Spleen (tissue), 11 donors: ENCODE measurements around the gene NDUFAF4. TPM values are rescaled to one million over a fixed set of nuclear protein-coding genes. Genes with fewer than 3 reads are reported as not detected.

Experiments used
- DNase-seq: peaks from one replicate; pipeline ENCODE4 v3.0.0-alpha.2; 2020
- H3K27ac ChIP-seq, 8 donors: fragments of 200-600 bp; sonication (generic) in 7 of 8; 1 replicate in 4 of 8; 2 replicates in 4 of 8; pipeline versions ENCODE4 v1.5.0 to v1.8.0; 2016 to 2021; ENCODE audit warnings: inconsistent platforms in 4 of 8, mild to moderate bottlenecking in 4 of 8, moderate library complexity in 1 of 8
- H3K27me3 ChIP-seq, 7 donors: fragments of 200-600 bp; sonication (generic) in 6 of 7; replicated peaks in 1 of 7; 1 replicate in 4 of 7; 2 replicates in 3 of 7; pipeline versions ENCODE4 v1.5.0 to v1.8.0; 2016 to 2021; ENCODE audit warnings: inconsistent platforms in 3 of 7, mild to moderate bottlenecking in 1 of 7
- H3K36me3 ChIP-seq, 6 donors: fragments of 200-600 bp; sonication (generic) in 5 of 6; 1 replicate in 4 of 6; 2 replicates in 2 of 6; pipeline versions ENCODE4 v1.5.0 to v1.8.0; 2016 to 2021; ENCODE audit warnings: inconsistent platforms in 2 of 6
- H3K4me1 ChIP-seq, 6 donors: fragments of 200-600 bp; sonication (generic) in 5 of 6; 1 replicate in 3 of 6; 2 replicates in 3 of 6; pipeline versions ENCODE4 v1.5.0 to v1.8.0; 2016 to 2021; ENCODE audit warnings: inconsistent platforms in 3 of 6
- H3K4me3 ChIP-seq, 8 donors: fragments of 200-600 bp; sonication (generic) in 7 of 8; 1 replicate in 4 of 8; 2 replicates in 4 of 8; pipeline versions ENCODE4 v1.5.0 to v1.8.0; 2016 to 2021; ENCODE audit warnings: inconsistent platforms in 4 of 8, mild to moderate bottlenecking in 4 of 8, moderate library complexity in 2 of 8
- H3K9me3 ChIP-seq, 8 donors: fragments of 200-600 bp; sonication (generic) in 7 of 8; 1 replicate in 4 of 8; 2 replicates in 4 of 8; pipeline versions ENCODE4 v1.5.0 to v1.8.0; 2016 to 2021; ENCODE audit warnings: inconsistent platforms in 4 of 8
- POLR2A ChIP-seq, 3 donors: fragments of 450-650 bp; IDR thresholded peaks; one replicate each; pipeline ENCODE4 v1.5.1; 2017; ENCODE audit warnings: antibody characterized with exemption in 3 of 3, mild to moderate bottlenecking in 1 of 3
- POLR2AphosphoS5 ChIP-seq, 3 donors: sonication (generic); formaldehyde crosslinking; IDR thresholded peaks; one replicate each; pipeline ENCODE4 v1.5.1; 2017; ENCODE audit warnings: antibody characterized with exemption in 3 of 3
- WGBS, 5 donors: extraction: QIAGEN DNeasy Blood & Tissue Kit in 3 of 5; methylation state at CpG; one replicate each; pipeline versions ENCODE4 v1.1.5 to v1.1.7; 2013 to 2018; 5-methylcytosine and 5-hydroxymethylcytosine counted together
- intact Hi-C: fragments of 100-400 bp; cut with DNase I; formaldehyde crosslinking; loops from one replicate; pipeline ENCODE4 v1.15.0; 2023; ENCODE audit warnings: low total_unique reads
- polyA plus RNA-seq, 3 donors: library from polyadenylated mRNA; stranded (reverse); fragments of 200-250 nt; gene quantifications; one replicate each; pipeline ENCODE4 v1.2.1, GENCODE V29; 2013
- total RNA-seq, 7 donors: library from RNA; depleted of rRNA in 3 of 7; stranded (reverse); fragments of >200 nt in 3 of 7; fragmentation: NEBNext Ultra II Directional in 4 of 7; extraction: Animal tissue kit (Norgen Biotek cat#: 25700) in 4 of 7; gene quantifications; one replicate each; pipeline versions ENCODE4 v1.1.0 to v1.2.1, GENCODE V29; 2016 to 2021
- TF ChIP-seq, protein P1 (sequence below), 11 experiments: fragments of 200-600 bp in 7 of 11; fragments of 450-650 bp in 4 of 11; sonication (generic) in 4 of 11; IDR thresholded peaks in 8 of 11; conservative IDR thresholded peaks in 3 of 11; 1 replicate in 7 of 11; 2 replicates in 4 of 11; pipeline versions ENCODE4 v1.4.0 to v1.8.0; 2016 to 2021; ENCODE audit warnings: antibody characterized with exemption in 11 of 11, inconsistent platforms in 4 of 11, mild to moderate bottlenecking in 1 of 11
- donor health status: healthy with polysubstance abuse.
- donor health status: DM: no; HTN: no; CAD: no; lungs with moderate emphysema.
- donor health status: DM: no; HTN: no; CAD: no.
- donor health status: Bipolar disorder and iron deficiency.
- donor health status: healthy.
- donor health status: DM: no; HTN: no; CAD: no.
- donor health status: DM: yes; HTN: yes; CAD: no.

Gene NDUFAF4
- total and polyA plus RNA-seq, 10 donors: 10.1 to 42.1 (median 31.9) TPM

GRCh38 chr6:96942676-96943075 is 45.0 kb upstream of the NDUFAF4 start:
- no peak overlapping the region for H3K27ac ChIP-seq
- intact Hi-C loops: no loop called here
- no peak overlapping the region for H3K4me3 ChIP-seq
- peaks cover 0 to 7% (median 0%) of the 10 kb centered on the region in 8 donors for H3K9me3 ChIP-seq
- peaks cover 0 to 4% (median 0%) of the 10 kb centered on the region in 6 donors for H3K4me1 ChIP-seq
- no peaks in the 10 kb centered on the region for H3K27me3 ChIP-seq
- H3K36me3 ChIP-seq: no peaks in the 10 kb centered on the region
- 90 to 97% (median 95%) methylated on average over 2 of the region's 2 CpGs for WGBS, 5 donors
- TF ChIP-seq, protein P1, sequence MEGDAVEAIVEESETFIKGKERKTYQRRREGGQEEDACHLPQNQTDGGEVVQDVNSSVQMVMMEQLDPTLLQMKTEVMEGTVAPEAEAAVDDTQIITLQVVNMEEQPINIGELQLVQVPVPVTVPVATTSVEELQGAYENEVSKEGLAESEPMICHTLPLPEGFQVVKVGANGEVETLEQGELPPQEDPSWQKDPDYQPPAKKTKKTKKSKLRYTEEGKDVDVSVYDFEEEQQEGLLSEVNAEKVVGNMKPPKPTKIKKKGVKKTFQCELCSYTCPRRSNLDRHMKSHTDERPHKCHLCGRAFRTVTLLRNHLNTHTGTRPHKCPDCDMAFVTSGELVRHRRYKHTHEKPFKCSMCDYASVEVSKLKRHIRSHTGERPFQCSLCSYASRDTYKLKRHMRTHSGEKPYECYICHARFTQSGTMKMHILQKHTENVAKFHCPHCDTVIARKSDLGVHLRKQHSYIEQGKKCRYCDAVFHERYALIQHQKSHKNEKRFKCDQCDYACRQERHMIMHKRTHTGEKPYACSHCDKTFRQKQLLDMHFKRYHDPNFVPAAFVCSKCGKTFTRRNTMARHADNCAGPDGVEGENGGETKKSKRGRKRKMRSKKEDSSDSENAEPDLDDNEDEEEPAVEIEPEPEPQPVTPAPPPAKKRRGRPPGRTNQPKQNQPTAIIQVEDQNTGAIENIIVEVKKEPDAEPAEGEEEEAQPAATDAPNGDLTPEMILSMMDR (IDR thresholded peaks at IDR 0.05 in 8 of 11, conservative IDR thresholded peaks at IDR 0.05 in 3 of 11): no peak
- TF ChIP-seq POLR2AphosphoS5 (IDR thresholded peaks at IDR 0.05) (no peak), POLR2A (IDR thresholded peaks at IDR 0.05) (no peak)
- no peak for DNase-seq

- no peak overlapping the region for H3K4me3 ChIP-seq
- intact Hi-C loops: no loop called here
- no peaks in the 10 kb centered on the region for H3K27me3 ChIP-seq
- no peak overlapping the region for H3K27ac ChIP-seq
- no peaks in the 10 kb centered on the region for H3K36me3 ChIP-seq
- H3K9me3 ChIP-seq: no peaks in the 10 kb centered on the region
- H3K4me1 ChIP-seq: peaks cover 0 to 4% (median 0%) of the 10 kb centered on the region in 6 donors
- DNase-seq: no peak
- TF ChIP-seq POLR2A (IDR thresholded peaks at IDR 0.05) (no peak), POLR2AphosphoS5 (IDR thresholded peaks at IDR 0.05) (no peak)
- TF ChIP-seq, protein P1 (IDR thresholded peaks at IDR 0.05 in 8 of 11, conservative IDR thresholded peaks at IDR 0.05 in 3 of 11): no peak
Observed at GRCh38 chr6:96940322-96940721, 42.6 kb upstream of the NDUFAF4 start.

DNA sequence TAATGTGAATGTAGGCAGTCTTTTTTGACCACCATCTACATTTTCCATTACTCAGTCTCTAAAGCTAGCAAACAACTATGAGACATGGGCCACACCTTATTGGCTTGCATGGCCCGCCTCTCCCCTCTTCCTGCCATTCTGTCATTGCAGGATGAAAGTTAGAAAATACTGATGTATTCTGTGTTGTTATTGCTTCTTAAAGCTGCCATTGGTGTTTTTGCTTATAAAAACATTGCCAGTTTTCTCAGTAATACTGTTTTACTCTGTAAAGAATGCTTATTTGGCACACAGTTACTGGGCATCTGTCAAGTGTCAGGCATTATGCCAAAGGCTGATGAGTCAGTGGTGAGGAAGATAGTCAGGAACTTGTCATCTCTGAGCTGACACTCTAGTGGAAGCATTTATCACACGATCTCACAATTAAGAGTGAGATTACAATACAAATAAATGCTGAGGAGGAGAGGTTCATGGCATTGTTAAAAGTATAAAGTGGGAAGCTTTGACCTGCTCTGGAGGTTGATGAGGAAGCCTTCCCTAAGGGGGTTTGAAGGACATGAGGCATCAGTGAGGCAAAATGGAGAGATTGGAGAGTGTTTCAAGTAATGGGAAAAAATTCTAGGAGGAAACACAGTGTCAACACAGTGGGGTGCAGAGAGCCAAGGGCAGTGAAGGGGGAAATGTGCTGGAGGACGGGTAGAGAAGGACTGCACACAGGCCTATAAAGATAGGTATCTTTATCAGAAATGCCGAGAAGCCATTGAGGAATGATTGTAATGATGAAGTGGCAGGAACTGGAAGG is 41.5 kb upstream of the NDUFAF4 start:
- WGBS, 5 donors: 56 to 78% (median 68%) methylated on average over 4 of the region's 4 CpGs
- Histone ChIP-seq H3K9me3 (no peaks in the 10 kb centered on the region), H3K27ac (no peak overlapping the region), H3K4me1 (peaks cover 0 to 4% (median 0%) of the 10 kb centered on the region in 6 donors), H3K27me3 (no peaks in the 10 kb centered on the region), H3K36me3 (no peaks in the 10 kb centered on the region), H3K4me3 (no peak overlapping the region)
- TF ChIP-seq, protein P1 (IDR thresholded peaks at IDR 0.05 in 8 of 11, conservative IDR thresholded peaks at IDR 0.05 in 3 of 11): no peak
- TF ChIP-seq POLR2AphosphoS5 (IDR thresholded peaks at IDR 0.05) (no peak), POLR2A (IDR thresholded peaks at IDR 0.05) (no peak)
- intact Hi-C loops: no loop called here
- no peak for DNase-seq

- no peak overlapping the region for H3K27ac ChIP-seq
- H3K9me3 ChIP-seq: no peaks in the 10 kb centered on the region
- no peaks in the 10 kb centered on the region for H3K36me3 ChIP-seq
- H3K4me3 ChIP-seq: no peak overlapping the region
- no peaks in the 10 kb centered on the region for H3K27me3 ChIP-seq
- 77 to 88% (median 85%) methylated on average over 4 of the region's 4 CpGs for WGBS, 5 donors
- intact Hi-C loops: no loop called here
- no peak for DNase-seq
- no peaks in the 10 kb centered on the region for H3K4me1 ChIP-seq
- TF ChIP-seq POLR2A (IDR thresholded peaks at IDR 0.05) (no peak), POLR2AphosphoS5 (IDR thresholded peaks at IDR 0.05) (no peak)
- TF ChIP-seq, protein P1 (IDR thresholded peaks at IDR 0.05 in 8 of 11, conservative IDR thresholded peaks at IDR 0.05 in 3 of 11): no peak
Observed at GRCh38 chr6:96934087-96934486, 36.4 kb upstream of the NDUFAF4 start.
